IPS DF 19.7 (cell line): ENCODE data around the gene MLXIP.
"Not testable (repeated sequence)": the region's sequence is repeated elsewhere in the genome, so short reads cannot be mapped to it uniquely, and the experiment has no call there.

Source experiments
- DNase-seq: peaks from one replicate; pipeline ENCODE4 v3.0.0-alpha.2; 2013; ENCODE audit warnings: low read depth, low spot score

MLXIP gene

GRCh38 chr12:122145505-122146330 lies 67.2 kb downstream of the MLXIP start:
- no peak for DNase-seq

- DNase-seq: no peak
Observed at GRCh38 chr12:122147514-122148290, 69.1 kb downstream of the MLXIP start.

GRCh38 chr12:122148657-122149056 lies 70.1 kb downstream of the MLXIP start:
- no peak for DNase-seq

GRCh38 chr12:122150127-122150681 lies 71.6 kb downstream of the MLXIP start:
- no peak for DNase-seq

- DNase-seq: no peak
Observed at GRCh38 chr12:122152754-122153153, 74.2 kb downstream of the MLXIP start.

GRCh38 chr12:122155705-122156104 lies 77.1 kb downstream of the MLXIP start:
- DNase-seq: no peak

- no peak for DNase-seq
Observed at GRCh38 chr12:122158700-122159285, 80.2 kb downstream of the MLXIP start.

GRCh38 chr12:122159882-122160281 lies 81.3 kb downstream of the MLXIP start:
- DNase-seq: no peak

GRCh38 chr12:122160761-122161160 lies 82.2 kb downstream of the MLXIP start:
- no peak for DNase-seq

- no peak for DNase-seq
Observed at GRCh38 chr12:122161682-122162081, 83.1 kb downstream of the MLXIP start.

- DNase-seq: no peak
Observed at GRCh38 chr12:122162976-122163375, 84.4 kb downstream of the MLXIP start.

GRCh38 chr12:122166422-122167349 lies 88.1 kb downstream of the MLXIP start:
- DNase-seq: no peak

GRCh38 chr12:122167356-122167925 lies 88.9 kb downstream of the MLXIP start:
- DNase-seq: no peak

GRCh38 chr12:122168492-122168891 lies 89.9 kb downstream of the MLXIP start:
- DNase-seq: no peak

GRCh38 chr12:122171399-122171798 lies 92.8 kb downstream of the MLXIP start:
- no peak for DNase-seq

- DNase-seq: no peak
Observed at GRCh38 chr12:122172262-122172939, 93.8 kb downstream of the MLXIP start.

GRCh38 chr12:122174155-122174845 lies 95.7 kb downstream of the MLXIP start, which contains the start of gene IL31:
Gene IL31 (minus strand): TSS chr12:122174221. CDS start chr12:122174172, 49 bp downstream.
- no peak for DNase-seq

GRCh38 chr12:122176473-122176872 lies 97.9 kb downstream of the MLXIP start:
- not testable (repeated sequence) for DNase-seq

- DNase-seq: no peak
Observed at GRCh38 chr12:122182887-122183587, 104.5 kb downstream of the MLXIP start, which contains the start of gene LRRC43. Gene LRRC43 (plus strand): TSS chr12:122183123. CDS start chr12:122183145, 22 bp downstream.
